ENCODE measurements around the gene LUM. TPM values are rescaled to one million over a fixed set of nuclear protein-coding genes. Genes with fewer than 3 reads are reported as not detected.

LUM gene
- polyA plus RNA-seq, 3 donors: not detected

DNA sequence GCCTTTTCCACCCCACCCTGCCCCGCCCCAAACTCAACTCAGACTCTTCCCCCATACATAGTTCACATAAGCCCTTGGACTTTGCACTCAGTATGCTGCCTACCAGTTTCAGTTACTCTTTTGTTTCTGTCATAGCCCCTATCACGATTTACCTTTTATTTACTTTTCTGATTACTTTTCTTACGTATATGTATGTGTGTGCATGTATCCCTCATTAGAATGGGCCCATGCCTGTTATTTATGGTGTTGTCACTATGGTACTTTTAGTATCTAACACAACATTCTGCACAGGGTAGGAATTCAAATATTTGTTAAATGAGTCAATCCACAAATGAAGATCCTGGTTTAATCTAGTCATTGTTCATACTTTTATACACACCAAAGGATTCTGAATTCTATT lies 16.5 kb upstream of the LUM start:
- peaks cover 0 to 3% of the 10 kb centered on the region in 2 donors for H3K9me3 ChIP-seq (replicated peaks in 1 of 2; ENCODE audit: control insufficient read depth in 1 of 2, insufficient read depth in 1 of 2, low read length in 2 of 2)
- H3K36me3 Mint-ChIP-seq: no peaks in the 10 kb centered on the region
- H3K27ac Mint-ChIP-seq: peak overlapping the region in 1 of 7 donors; percentile 26
- H3K9ac ChIP-seq (ENCODE audit: insufficient read depth, low read length, poor library complexity, severe bottlenecking): no peak overlapping the region
- H3K36me3 ChIP-seq (replicated peaks in 1 of 2; ENCODE audit: control insufficient read depth in 1 of 2, insufficient read depth in 2 of 2, low read length in 2 of 2): no peaks in the 10 kb centered on the region
- H3K27me3 Mint-ChIP-seq (ENCODE audit: low read depth in 3 of 3): peaks cover 0 to 4% (median 0%) of the 10 kb centered on the region in 3 donors
- TF ChIP-seq, protein P1, sequence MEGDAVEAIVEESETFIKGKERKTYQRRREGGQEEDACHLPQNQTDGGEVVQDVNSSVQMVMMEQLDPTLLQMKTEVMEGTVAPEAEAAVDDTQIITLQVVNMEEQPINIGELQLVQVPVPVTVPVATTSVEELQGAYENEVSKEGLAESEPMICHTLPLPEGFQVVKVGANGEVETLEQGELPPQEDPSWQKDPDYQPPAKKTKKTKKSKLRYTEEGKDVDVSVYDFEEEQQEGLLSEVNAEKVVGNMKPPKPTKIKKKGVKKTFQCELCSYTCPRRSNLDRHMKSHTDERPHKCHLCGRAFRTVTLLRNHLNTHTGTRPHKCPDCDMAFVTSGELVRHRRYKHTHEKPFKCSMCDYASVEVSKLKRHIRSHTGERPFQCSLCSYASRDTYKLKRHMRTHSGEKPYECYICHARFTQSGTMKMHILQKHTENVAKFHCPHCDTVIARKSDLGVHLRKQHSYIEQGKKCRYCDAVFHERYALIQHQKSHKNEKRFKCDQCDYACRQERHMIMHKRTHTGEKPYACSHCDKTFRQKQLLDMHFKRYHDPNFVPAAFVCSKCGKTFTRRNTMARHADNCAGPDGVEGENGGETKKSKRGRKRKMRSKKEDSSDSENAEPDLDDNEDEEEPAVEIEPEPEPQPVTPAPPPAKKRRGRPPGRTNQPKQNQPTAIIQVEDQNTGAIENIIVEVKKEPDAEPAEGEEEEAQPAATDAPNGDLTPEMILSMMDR (IDR thresholded peaks at IDR 0.05): no peak
- H3K4me1 ChIP-seq (ENCODE audit: control insufficient read depth in 1 of 2, insufficient read depth in 2 of 2, low read length in 2 of 2): no peaks in the 10 kb centered on the region
- no peak overlapping the region for H3K4me3 Mint-ChIP-seq
- no peaks in the 10 kb centered on the region for H3K4me1 Mint-ChIP-seq
- no peaks in the 10 kb centered on the region for H4K20me1 ChIP-seq (ENCODE audit: insufficient read depth, low read length)
- H3K4me3 ChIP-seq (replicated peaks in 1 of 3; ENCODE audit: low read depth in 2 of 3, low read length in 3 of 3): no peak overlapping the region
- no peak overlapping the region for H3K4me2 ChIP-seq (replicated peaks; ENCODE audit: extremely low read depth, low read length, poor library complexity, severe bottlenecking)
- no peaks in the 10 kb centered on the region for H3K79me2 ChIP-seq (ENCODE audit: insufficient read depth, low read length)
- WGBS (ENCODE audit: insufficient coverage): 75% methylated on average over 1 of the region's 3 CpGs
- intact Hi-C loops (cut with micrococcal nuclease): no loop called here
- peaks cover 0 to 8% (median 3%) of the 10 kb centered on the region in 7 donors for H3K9me3 Mint-ChIP-seq
- H3K27me3 ChIP-seq (ENCODE audit: control insufficient read depth in 2 of 2, insufficient read depth in 2 of 2, low read length in 2 of 2): no peaks in the 10 kb centered on the region
- H2AFZ ChIP-seq (ENCODE audit: insufficient read depth, low read depth, low read length, poor library complexity, severe bottlenecking): no peak overlapping the region
- DNase-seq: no peak
- no peak overlapping the region for H3K27ac ChIP-seq (ENCODE audit: low read depth in 1 of 2, low read length in 2 of 2)

DNA sequence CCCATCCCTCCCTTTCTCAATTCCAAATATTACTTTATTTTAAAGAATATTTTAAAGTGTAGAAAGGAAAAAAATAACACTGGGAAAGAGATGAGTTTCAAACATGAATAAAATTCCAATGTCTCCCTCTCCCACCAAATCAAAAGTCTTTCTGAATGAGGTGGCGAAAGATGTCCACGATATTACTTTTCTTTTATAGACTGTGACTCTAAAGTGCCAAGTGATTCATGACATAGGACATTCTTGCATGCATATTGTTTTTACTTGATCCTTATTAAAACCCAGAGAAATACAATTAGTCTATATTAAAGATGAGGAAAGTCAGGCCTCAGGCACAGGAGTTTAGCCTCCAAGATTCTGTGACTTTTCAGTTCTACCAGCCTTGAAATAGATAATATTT lies 16.0 kb upstream of the LUM start:
- Histone ChIP-seq H3K36me3 (replicated peaks in 1 of 2; ENCODE audit: control insufficient read depth in 1 of 2, insufficient read depth in 2 of 2, low read length in 2 of 2) (no peaks in the 10 kb centered on the region), H3K27ac (ENCODE audit: low read depth in 1 of 2, low read length in 2 of 2) (no peak overlapping the region), H3K27me3 (ENCODE audit: control insufficient read depth in 2 of 2, insufficient read depth in 2 of 2, low read length in 2 of 2) (no peaks in the 10 kb centered on the region), H2AFZ (ENCODE audit: insufficient read depth, low read depth, low read length, poor library complexity, severe bottlenecking) (no peak overlapping the region), H3K4me2 (replicated peaks; ENCODE audit: extremely low read depth, low read length, poor library complexity, severe bottlenecking) (no peak overlapping the region), H3K4me3 (replicated peaks in 1 of 3; ENCODE audit: low read depth in 2 of 3, low read length in 3 of 3) (no peak overlapping the region), H3K79me2 (ENCODE audit: insufficient read depth, low read length) (no peaks in the 10 kb centered on the region), H4K20me1 (ENCODE audit: insufficient read depth, low read length) (no peaks in the 10 kb centered on the region), H3K4me1 (ENCODE audit: control insufficient read depth in 1 of 2, insufficient read depth in 2 of 2, low read length in 2 of 2) (no peaks in the 10 kb centered on the region), H3K9ac (ENCODE audit: insufficient read depth, low read length, poor library complexity, severe bottlenecking) (no peak overlapping the region), H3K9me3 (replicated peaks in 1 of 2; ENCODE audit: control insufficient read depth in 1 of 2, insufficient read depth in 1 of 2, low read length in 2 of 2) (peaks cover 0 to 3% of the 10 kb centered on the region in 2 donors)
- TF ChIP-seq, protein P1 (IDR thresholded peaks at IDR 0.05): no peak
- no peak for DNase-seq
- no CpG with 5 or more reads among the region's 2 CpGs for WGBS (ENCODE audit: insufficient coverage)
- no peaks in the 10 kb centered on the region for H3K4me1 Mint-ChIP-seq
- peaks cover 0 to 4% (median 0%) of the 10 kb centered on the region in 3 donors for H3K27me3 Mint-ChIP-seq (ENCODE audit: low read depth in 3 of 3)
- intact Hi-C loops (cut with micrococcal nuclease): no loop called here
- no peaks in the 10 kb centered on the region for H3K36me3 Mint-ChIP-seq
- H3K9me3 Mint-ChIP-seq: peaks cover 0 to 8% (median 3%) of the 10 kb centered on the region in 7 donors
- no peak overlapping the region for H3K4me3 Mint-ChIP-seq
- H3K27ac Mint-ChIP-seq: no peak overlapping the region
